ENCODE data around the gene FGD4.

DNA sequence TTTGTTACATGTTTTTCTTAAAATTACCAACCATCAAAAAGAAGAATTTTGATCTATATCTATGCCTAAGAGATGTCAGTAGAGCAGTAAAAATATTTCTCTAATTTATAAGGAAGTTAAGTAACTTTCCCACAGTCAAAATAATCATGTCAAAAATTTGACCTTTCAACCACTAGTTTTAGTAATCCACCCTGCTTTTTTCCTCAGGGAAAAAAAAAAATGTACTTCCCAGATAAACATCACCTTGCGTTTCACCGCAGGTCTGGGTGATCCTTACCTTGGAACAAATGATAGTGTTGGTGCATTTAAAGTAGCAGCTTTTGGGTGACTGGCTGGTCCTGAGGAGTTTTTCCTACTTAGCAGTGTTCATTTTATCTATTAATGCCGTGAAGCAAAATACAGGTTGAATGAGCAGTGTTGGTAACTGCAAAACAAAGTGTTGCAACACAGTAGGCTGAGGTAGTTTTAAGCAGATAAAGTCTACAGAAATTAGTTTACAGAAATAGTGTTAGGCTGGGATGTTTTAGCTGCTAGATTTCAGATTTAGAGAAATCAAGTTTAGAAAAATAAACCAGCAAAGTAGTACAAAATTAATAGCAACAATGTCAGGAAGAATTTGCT lies 142.5 kb downstream of the FGD4 start:
- TF ChIP-seq CTCF (IDR thresholded peaks at IDR 0.05; ENCODE audit: insufficient read depth, low read length) (no peak), POLR2AphosphoS5 (IDR thresholded peaks at IDR 0.05; ENCODE audit: low read depth) (no peak)

Data from HL-60 (cell line).